DOHH2 (cell line): ENCODE results near the gene ZNF786.

Experiments
- H3F3A ChIP-seq: fragments of 200-600 bp; sonication (generic), shearing (Covaris generic); 2 replicates; pipeline ENCODE4 v1.6.0; 2016; ENCODE audit warnings: antibody characterized with exemption, mild to moderate bottlenecking; ENCODE audit not compliant: control insufficient read depth, insufficient read depth
- H3K27ac ChIP-seq: fragments of 200-600 bp; sonication (generic); 2 replicates; pipeline ENCODE4 v1.5.1; 2014; ENCODE audit warnings: low read depth, mild to moderate bottlenecking, low read length, moderate library complexity
- H3K27me3 ChIP-seq: fragments of 200-600 bp; sonication (generic); 2 replicates; pipeline ENCODE4 v1.6.1; 2014; ENCODE audit warnings: mild to moderate bottlenecking, low read length, mixed read lengths; ENCODE audit not compliant: control insufficient read depth
- H3K36me3 ChIP-seq: fragments of 200-600 bp; sonication (generic); 2 replicates; pipeline ENCODE4 v1.6.1; 2014; ENCODE audit warnings: mild to moderate bottlenecking, low read length, moderate library complexity, mixed read lengths; ENCODE audit not compliant: control insufficient read depth
- H3K4me1 ChIP-seq: fragments of 200-600 bp; sonication (generic); 2 replicates; pipeline ENCODE4 v1.6.1; 2014; ENCODE audit warnings: mild to moderate bottlenecking, low read length, mixed read lengths; ENCODE audit not compliant: control insufficient read depth
- H3K4me2 ChIP-seq: fragments of 200-600 bp; sonication (generic); 2 replicates; pipeline ENCODE4 v1.6.0; 2014; ENCODE audit warnings: mild to moderate bottlenecking, low read length, moderate library complexity
- H3K4me3 ChIP-seq: fragments of 200-600 bp; sonication (generic); 2 replicates; pipeline ENCODE4 v1.5.1; 2014; ENCODE audit warnings: mild to moderate bottlenecking, low read length, mixed read lengths
- H3K79me2 ChIP-seq: fragments of 200-600 bp; sonication (generic); 2 replicates; pipeline ENCODE4 v1.6.1; 2014; ENCODE audit warnings: mild to moderate bottlenecking, low read length, mixed read lengths; ENCODE audit not compliant: control insufficient read depth
- H3K9me2 ChIP-seq: fragments of 200-600 bp; sonication (generic); replicated peaks from 2 replicates; pipeline ENCODE4 v1.6.1; 2014; ENCODE audit warnings: mild to moderate bottlenecking, low read length, mixed read lengths; ENCODE audit not compliant: control insufficient read depth
- H3K9me3 ChIP-seq: fragments of 200-600 bp; sonication (generic); 2 replicates; pipeline ENCODE4 v1.6.1; 2014; ENCODE audit warnings: antibody characterized with exemption, low read length, mixed read lengths; ENCODE audit not compliant: control insufficient read depth, insufficient read depth
- H4K20me1 ChIP-seq: fragments of 200-600 bp; sonication (generic); 2 replicates; pipeline ENCODE4 v1.6.0; 2014; ENCODE audit warnings: low read depth, mild to moderate bottlenecking, antibody characterized with exemption, low read length, moderate library complexity; ENCODE audit not compliant: control insufficient read depth, insufficient read depth
- CTCF ChIP-seq: fragments of 200-600 bp; sonication (generic); IDR thresholded peaks from one replicate; pipeline ENCODE4 v1.5.1; 2014; ENCODE audit warnings: antibody characterized with exemption, mild to moderate bottlenecking, low read depth, low read length; ENCODE audit not compliant: poor library complexity, severe bottlenecking
- EZH2phosphoT487 ChIP-seq: fragments of 200-600 bp; sonication (generic); IDR thresholded peaks from 2 replicates; pipeline ENCODE4 v1.6.1; 2017; ENCODE audit warnings: borderline replicate concordance, mild to moderate bottlenecking, antibody characterized with exemption, low read length, moderate library complexity, mixed read lengths

The ZNF786 gene

DNA sequence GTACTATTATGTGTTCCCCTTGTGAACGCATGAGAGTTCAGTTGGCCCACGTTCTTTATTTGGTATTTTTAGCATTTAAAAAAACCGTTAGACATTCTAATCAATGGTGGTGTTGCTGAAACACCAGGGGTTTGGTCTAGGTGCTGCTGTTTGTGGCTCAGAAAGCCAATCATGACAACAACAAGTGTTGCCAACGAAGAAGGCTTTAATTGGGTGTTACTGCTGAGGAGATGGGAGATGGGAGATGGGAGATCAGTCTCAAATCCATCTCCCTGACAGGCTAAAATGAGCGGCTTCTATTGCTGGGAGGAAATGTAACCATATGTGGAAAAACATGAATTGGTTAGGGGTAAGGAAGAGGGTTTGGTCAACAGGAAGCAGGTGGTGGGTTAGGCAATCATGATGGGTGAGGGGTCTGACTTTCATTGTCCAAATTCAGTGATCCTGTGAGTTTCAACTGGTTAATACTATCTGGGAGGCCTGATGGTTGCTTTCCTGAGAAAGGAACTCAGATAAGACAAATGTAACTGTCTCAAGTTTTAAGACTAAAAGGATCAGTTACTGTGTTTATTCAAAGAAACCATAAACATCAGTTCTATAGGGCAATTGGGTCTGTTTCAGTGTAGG, 40.2 kb upstream of the ZNF786 start:
- Histone ChIP-seq H3K4me1 (peaks cover 15% of the 10 kb centered on the region), H3K4me3 (no peak overlapping the region), H3K36me3 (peaks cover 75% of the 10 kb centered on the region), H3K9me3 (peaks cover 14% of the 10 kb centered on the region), H3K79me2 (peaks cover 53% of the 10 kb centered on the region), H3F3A (peaks cover 11% of the 10 kb centered on the region), H3K4me2 (no peak overlapping the region), H3K27me3 (no peaks in the 10 kb centered on the region), H3K9me2 (no peaks in the 10 kb centered on the region), H4K20me1 (no peaks in the 10 kb centered on the region), H3K27ac (no peak overlapping the region)
- TF ChIP-seq EZH2phosphoT487 (no peak), CTCF (no peak)

- H3K36me3 ChIP-seq = peaks cover 57% of the 10 kb centered on the region
- peak overlapping the region; percentile 79 for H3K4me3 ChIP-seq
- H3K9me3 ChIP-seq = peaks cover 14% of the 10 kb centered on the region
- no peaks in the 10 kb centered on the region for H3K27me3 ChIP-seq
- no peaks in the 10 kb centered on the region for H4K20me1 ChIP-seq
- peak overlapping the region; percentile 86 for H3K27ac ChIP-seq
- H3K4me1 ChIP-seq = peaks cover 17% of the 10 kb centered on the region
- H3K79me2 ChIP-seq = peaks cover 56% of the 10 kb centered on the region
- peak overlapping the region; percentile 86 for H3K4me2 ChIP-seq
- H3F3A ChIP-seq = peaks cover 14% of the 10 kb centered on the region
- TF ChIP-seq EZH2phosphoT487 (no peak), CTCF (no peak)
- no peaks in the 10 kb centered on the region for H3K9me2 ChIP-seq
These were observed 36.2 kb upstream of the ZNF786 start for GRCh38 chr7:149126662-149127266.

DNA sequence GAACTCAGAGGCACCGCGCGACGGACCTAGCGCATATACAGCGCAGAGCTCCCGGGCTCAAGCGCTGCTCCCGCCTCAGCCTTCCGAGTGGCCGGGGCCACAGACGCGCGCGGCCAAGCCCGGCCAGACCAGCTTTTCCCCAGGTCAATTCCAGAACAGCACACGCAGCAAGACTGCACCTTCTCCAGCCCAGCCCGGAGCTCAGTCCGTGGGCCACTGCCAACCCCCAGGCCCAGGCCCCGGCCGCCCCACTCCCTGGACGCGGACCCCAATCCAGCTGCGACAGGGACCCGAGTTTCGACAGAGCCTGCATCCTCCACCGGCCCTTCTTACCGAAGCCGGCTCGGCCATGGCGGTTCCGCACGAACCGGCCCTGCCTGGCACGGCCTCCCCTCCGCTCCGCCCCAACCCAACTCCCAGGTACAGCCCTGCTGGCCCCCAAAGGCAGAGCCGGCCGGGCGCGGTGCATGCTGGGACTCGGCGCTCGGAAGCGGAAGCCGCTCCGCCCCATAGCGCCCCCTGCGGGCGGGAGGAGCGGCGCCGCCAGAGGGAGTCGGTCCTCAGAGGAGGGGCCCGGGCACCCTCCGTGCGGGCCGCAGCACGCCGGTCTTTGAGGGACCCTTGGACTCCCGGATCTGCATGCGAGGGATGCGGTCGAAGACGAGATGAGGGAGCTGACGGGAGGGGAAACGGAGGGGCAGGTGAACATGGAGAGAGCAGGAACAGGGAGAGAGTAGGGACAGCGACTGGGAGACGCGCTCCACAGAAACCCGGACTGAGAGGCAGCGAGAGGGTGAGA, 35.5 kb upstream of the ZNF786 start, which contains the start of gene ZNF425:
Gene ZNF425 (minus strand): TSS at position 462 of the 799 bp plus-strand sequence. CDS start 111 bp downstream, at position 351.
- Histone ChIP-seq H4K20me1 (no peaks in the 10 kb centered on the region), H3F3A (peaks cover 14% of the 10 kb centered on the region), H3K9me2 (no peaks in the 10 kb centered on the region), H3K79me2 (peaks cover 53% of the 10 kb centered on the region), H3K4me3 (peak within 1 kb of the TSS; percentile 79), H3K4me2 (peak within 1 kb of the TSS; percentile 86), H3K9me3 (peaks cover 11% of the 10 kb centered on the region), H3K27ac (peak within 1 kb of the TSS; percentile 86), H3K4me1 (peaks cover 17% of the 10 kb centered on the region), H3K36me3 (peaks cover 50% of the 10 kb centered on the region), H3K27me3 (no peaks in the 10 kb centered on the region)
- TF ChIP-seq CTCF = peak; percentile 99
- no peak for TF ChIP-seq EZH2phosphoT487
